GM19351 (cell line): ENCODE measurements around the gene SCN8A.
"Not testable (repeated sequence)": the region's sequence is repeated elsewhere in the genome, so short reads cannot be mapped to it uniquely, and the experiment has no call there.

Experiments
- ATAC-seq: cut with Tn5 transposase; IDR thresholded peaks from one replicate; pipeline ENCODE4 v1.9.1; 2021; ENCODE audit warnings: mild to moderate bottlenecking, moderate library complexity; ENCODE audit not compliant: unreplicated experiment

Gene SCN8A

GRCh38 chr12:51759695-51760094 is 168.7 kb downstream of the SCN8A start:
- no peak for ATAC-seq

DNA sequence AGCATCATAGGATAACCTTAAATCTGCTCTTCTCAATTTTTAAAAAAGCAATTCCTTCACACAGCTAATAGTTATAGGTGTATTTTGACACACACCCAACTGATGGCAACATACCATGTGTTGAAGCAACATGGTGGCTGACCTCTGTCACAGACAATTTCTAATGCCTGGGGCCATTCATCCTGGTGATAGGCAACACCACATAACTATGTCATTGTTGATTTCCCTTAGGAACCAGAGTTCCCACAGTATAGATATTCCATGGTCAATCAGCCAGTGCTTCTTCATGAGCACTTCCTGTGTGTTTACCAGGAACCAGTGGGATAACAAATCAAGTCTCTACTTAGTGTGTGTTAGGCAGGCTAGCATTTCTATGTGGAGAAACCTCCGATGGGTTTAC is 169.2 kb downstream of the SCN8A start:
- ATAC-seq: no peak

GRCh38 chr12:51763743-51764142 is 172.7 kb downstream of the SCN8A start:
- ATAC-seq: no peak

- no peak for ATAC-seq
Observed at GRCh38 chr12:51766067-51766676, 175.1 kb downstream of the SCN8A start.

DNA sequence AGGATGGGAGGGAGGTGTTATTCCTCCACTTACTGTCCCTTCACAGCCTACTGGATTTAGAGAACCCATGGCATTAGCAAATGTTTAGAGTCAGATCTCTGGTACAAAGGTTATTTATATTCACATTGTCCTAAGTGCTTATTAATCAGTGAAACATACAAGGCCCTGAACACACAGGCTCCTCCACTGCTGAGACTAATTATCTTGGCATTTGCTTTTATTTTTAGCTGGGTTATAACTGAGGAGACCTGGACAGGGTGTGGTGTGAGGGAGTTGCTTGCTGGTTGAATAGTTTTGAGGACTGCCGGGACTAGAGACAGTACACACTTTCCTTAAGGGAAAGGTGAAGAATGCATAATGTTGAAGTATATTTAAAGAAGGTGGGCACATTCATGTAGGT is 180.0 kb downstream of the SCN8A start:
- ATAC-seq: no peak

DNA sequence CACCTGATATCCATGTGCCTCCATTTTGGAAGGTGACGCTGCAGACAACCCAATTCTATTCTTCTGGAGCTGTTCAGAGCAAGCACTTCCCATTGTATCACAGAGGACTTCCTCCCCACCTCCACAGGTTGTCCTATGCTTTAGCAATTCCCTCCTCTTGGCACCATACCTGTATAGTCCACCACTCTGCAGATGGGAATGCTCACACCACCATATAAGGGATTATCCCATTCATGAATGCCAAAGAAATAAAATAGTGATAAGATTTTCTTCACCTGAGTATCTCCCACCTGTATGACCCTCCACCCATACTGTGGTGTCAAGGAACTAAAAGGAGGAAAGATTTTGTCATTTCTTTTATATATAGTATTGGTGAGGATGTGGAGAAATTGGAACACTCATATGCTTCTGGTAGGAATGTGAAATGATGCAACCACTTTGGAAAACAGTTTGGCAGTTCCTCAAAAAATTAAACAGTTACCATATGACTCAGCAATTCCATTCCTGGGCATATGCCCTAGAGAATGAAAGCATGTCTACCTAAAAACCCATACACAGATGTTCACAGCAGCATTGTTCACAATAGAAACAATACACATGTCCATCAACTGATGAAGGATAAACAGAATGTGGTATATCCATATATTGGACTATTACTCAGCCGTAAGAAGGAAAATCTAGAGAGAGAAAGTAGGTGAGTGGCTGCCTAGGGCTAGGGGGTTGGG is 182.3 kb downstream of the SCN8A start:
- no peak for ATAC-seq

DNA sequence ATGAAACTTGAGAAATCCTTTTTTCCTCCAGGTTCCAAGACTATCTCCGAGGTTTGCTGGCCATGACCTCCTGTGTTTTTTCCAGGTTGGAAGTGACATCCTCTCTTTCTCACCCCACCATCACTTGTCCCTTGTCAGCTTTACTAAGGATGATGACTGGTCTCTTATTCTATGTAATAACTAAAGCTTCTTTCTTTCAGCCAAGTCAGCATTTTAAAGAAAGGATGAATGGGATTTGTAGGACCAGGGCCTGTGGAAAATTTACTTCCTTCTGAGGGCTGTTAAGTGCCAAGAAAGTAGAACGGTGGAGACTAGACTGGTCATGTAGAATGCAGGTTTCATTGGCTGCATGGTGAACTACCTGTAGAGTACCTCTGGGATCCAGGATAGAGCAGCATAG is 183.9 kb downstream of the SCN8A start:
- ATAC-seq: no peak

DNA sequence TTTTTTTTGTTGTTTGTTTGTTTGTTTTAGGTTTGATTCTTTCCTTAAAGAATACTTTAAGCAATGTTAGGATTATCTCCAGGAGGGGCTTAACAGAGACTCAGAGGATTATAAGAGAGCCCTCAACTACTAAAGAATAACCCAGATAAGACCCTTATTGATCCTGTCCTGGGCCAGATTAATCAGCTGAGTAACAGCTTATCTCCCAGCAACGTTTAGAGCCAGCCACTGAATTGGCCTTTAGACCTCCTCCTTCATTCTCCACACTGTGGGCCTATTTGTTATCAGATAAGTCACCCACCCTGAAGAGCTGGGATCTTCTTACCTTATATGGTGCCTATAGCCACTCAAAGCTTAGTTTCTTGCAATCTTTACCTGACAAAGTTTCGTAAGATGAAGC is 186.4 kb downstream of the SCN8A start:
- ATAC-seq: no peak

DNA sequence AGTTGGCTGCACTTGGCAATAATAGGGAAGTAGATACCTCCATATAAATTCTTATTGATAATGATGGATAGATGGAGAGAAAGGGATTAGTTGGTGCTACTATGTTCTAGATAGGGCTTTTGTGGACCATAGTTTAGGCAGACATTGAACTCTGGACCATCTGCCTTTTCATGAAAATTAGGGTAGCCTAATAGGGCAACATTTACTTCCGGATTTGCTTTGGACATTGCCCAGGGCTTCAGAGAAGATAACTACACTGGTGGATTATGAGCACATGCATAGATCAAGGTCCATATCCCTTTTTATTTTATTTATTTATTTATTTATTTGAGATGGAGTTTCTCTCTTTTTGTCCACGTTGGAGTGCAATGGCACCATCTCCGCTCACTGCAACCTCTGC is 186.9 kb downstream of the SCN8A start:
- ATAC-seq: no peak

DNA sequence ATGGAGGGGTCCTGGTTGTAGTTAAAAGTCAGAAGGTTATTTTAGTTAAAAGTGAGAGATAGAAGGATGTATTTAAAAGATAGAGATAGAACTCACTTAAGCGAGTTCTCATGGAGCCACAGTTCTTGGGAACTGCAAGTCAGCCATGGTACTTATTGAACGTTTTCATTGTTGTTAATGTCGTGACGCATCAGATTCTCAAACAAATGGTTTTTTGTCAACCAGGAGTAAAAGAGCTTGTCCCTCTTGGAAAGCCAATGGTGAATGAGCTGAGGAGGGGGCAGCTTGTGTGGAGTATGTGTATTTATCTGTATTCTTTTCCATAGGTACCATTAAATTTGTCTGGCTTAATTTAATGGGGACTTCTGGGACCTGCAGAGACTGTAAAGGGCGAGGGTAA is 188.8 kb downstream of the SCN8A start:
- no peak for ATAC-seq

- no peak for ATAC-seq
Observed at GRCh38 chr12:51784688-51785087, 193.7 kb downstream of the SCN8A start.

DNA sequence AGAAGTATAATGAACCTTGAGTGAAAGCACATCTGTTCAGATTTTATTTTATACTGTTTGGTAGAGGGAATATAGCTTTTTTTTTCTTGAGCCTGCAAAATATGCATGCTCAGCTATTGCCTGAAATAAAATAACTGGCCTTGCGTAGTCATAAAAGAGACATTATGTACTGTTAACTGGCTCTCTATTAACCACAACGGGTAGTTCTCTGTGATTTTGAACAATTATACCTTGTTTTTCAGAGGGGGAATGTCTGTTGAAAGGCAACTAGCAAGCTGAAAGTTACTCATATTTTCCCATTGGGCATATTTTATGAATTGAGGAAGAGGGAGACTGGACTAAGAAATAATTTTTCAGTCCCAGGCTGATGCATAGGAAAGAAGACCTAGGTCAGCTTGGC is 194.9 kb downstream of the SCN8A start:
- ATAC-seq: no peak

GRCh38 chr12:51788876-51789275 is 197.8 kb downstream of the SCN8A start:
- peak; percentile 72 for ATAC-seq

DNA sequence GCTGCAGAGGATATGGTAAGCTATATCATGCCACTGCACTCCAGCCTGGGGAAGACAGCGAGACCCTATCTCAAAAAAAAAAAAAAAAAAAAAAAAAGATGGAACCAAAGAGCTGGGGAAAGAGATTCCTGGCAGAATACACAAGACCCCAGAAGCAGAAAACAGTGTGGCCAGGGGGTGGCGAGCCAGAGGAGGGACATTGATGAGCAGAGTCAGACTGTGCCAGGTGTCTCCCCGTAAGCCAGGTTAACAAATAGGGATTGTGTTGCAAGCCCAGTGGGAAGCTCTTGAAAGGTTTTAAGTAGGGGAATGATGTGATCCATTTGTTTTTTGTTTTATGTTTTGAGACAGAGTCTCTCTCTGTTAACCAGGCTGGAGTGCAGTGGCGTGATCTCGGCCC is 201.4 kb downstream of the SCN8A start:
- ATAC-seq: no peak

DNA sequence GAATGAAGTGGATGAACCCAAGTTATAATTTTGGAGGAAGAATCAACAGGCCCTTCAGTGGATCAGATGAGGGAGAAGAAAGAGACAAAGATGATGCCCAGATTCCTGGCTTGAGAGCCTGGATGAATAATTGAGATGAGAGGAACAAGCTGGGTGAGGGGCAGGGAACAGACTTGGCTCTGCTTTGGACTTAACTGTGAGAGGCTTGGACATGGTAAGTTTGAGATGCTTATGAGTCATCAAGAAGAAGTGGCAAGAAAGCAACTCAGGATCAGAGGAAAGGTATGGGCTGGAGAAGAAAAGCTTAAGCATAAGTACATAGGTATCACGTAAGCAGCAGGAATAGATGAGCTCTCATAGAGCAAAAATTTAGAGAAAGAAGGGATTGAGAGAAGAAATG is 202.2 kb downstream of the SCN8A start:
- no peak for ATAC-seq

- ATAC-seq: no peak
Observed at GRCh38 chr12:51797301-51797700, 206.3 kb downstream of the SCN8A start.

DNA sequence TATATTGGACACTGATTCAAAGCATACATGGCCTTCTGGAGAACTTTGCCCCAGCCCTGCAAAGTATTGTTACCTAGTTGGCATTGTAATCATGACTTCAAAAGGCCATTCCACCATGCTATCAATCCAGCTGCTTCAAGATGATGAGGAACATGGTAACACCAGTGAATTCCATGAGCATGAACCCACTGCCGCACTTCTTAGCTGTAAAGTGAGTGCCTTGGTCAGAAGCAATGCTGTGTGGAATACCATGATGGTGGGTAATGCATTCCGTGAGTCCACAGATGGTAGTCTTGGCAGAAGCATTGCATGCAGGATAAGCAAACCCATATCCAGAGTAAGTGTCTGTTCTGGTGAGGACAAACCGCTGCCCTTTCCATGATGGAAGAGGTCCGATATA is 207.0 kb downstream of the SCN8A start:
- not testable (repeated sequence) for ATAC-seq

- ATAC-seq: no peak
Observed at GRCh38 chr12:51798501-51798900, 207.5 kb downstream of the SCN8A start.

GRCh38 chr12:51801027-51801426 is 210.0 kb downstream of the SCN8A start:
- no peak for ATAC-seq

DNA sequence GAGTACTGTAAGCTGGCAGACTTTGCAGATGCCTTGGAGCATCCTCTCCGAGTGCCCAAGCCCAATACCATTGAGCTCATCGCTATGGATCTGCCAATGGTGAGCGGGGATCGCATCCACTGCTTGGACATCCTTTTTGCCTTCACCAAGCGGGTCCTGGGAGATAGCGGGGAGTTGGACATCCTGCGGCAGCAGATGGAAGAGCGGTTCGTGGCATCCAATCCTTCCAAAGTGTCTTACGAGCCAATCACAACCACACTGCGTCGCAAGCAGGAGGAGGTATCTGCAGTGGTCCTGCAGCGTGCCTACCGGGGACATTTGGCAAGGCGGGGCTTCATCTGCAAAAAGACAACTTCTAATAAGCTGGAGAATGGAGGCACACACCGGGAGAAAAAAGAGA is 215.9 kb downstream of the SCN8A start:
- ATAC-seq: no peak

DNA sequence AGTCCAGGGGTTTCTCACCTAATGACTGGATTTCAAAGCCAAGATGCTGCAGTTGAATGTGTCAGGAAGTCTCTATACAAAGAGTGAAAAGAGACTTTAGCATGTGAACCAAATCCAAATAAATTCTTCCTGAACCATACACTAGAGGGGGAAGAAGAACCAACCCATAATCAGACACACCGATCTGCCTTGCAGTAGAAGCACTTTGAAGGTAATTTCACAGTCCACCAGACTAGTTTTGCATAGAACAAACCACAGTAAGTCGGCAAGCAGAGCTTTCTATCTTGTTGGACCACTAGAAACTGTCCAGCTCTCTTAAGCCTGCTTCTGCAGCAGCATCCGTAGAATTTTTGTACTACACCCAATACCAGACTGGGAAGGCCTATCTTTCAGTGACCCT is 218.2 kb downstream of the SCN8A start:
- no peak for ATAC-seq

GRCh38 chr12:51811203-51812202 is 220.5 kb downstream of the SCN8A start:
- ATAC-seq: no peak
